ENCODE measurements around the gene DICER1. TPM values are rescaled to one million over a fixed set of nuclear protein-coding genes. Genes with fewer than 3 reads are reported as not detected.

DICER1 gene
- total and polyA plus RNA-seq, 2 donors (not counting 1 experiment from before 2014, with no cell fraction given), result 15.4 to 90.4 TPM

DNA sequence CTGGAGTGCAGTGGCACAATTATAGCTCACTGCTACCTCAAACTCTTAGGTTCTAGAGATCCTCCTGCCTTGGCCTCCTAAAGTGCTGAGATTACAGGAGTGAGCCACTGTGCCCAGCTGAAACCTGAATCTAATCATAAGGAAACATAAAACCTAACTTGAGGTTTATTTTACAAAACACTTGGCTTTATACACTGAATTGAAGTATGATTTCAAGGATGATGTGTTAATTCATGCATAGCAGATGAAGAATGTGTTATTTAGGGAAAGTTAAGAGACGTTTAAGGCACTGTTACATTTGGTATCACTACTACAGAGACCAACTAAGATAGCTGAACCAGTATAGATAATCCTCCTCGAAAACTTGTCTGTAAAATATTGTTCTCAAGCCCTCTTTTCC lies 6.4 kb downstream of the DICER1 start:
- DNase-seq (no peak), ATAC-seq (ENCODE audit: low read depth) (no peak)
- Histone ChIP-seq H4K20me1 (ENCODE audit: control insufficient read depth, insufficient read depth, low read length, poor library complexity, severe bottlenecking) (peaks cover 37% of the 10 kb centered on the region), H3K27me3 (replicated peaks in 1 of 4; ENCODE audit: control extremely low read depth in 1 of 4, control insufficient read depth in 3 of 4, insufficient read depth in 4 of 4, low read length in 3 of 4) (no peaks in the 10 kb centered on the region), H3K4me2 (replicated peaks; ENCODE audit: low read depth, low read length, poor library complexity, severe bottlenecking) (peak overlapping the region; percentile 20), H3K79me2 (ENCODE audit: control insufficient read depth, insufficient read depth, low read length) (peaks cover 100% of the 10 kb centered on the region), H2AFZ (ENCODE audit: insufficient read depth, low read depth, low read length, poor library complexity, severe bottlenecking) (no peak overlapping the region), H3K4me3 (ENCODE audit: control extremely low read depth in 1 of 5, extremely low read depth in 1 of 5, insufficient read depth in 1 of 5, low read depth in 2 of 5, low read length in 4 of 5) (no peak overlapping the region), H3K9ac (ENCODE audit: low read length) (no peak overlapping the region), H3K9me3 (ENCODE audit: control extremely low read depth in 1 of 3, control insufficient read depth in 2 of 3, insufficient read depth in 1 of 3, low read length in 2 of 3) (peaks cover 0 to 8% (median 3%) of the 10 kb centered on the region in 3 donors), H3K36me3 (replicated peaks in 1 of 2; ENCODE audit: control extremely low read depth in 1 of 2, control insufficient read depth in 1 of 2, extremely low read depth in 1 of 2, insufficient read depth in 2 of 2, low read length in 1 of 2) (peaks cover 0 to 3% of the 10 kb centered on the region in 2 experiments), H3K4me1 (ENCODE audit: control insufficient read depth in 2 of 2, insufficient read depth in 2 of 2, low read length in 2 of 2) (peaks cover 30 to 68% of the 10 kb centered on the region in 2 donors), H3K27ac (ENCODE audit: low read length in 2 of 2) (peak overlapping the region in 1 of 2 donors; percentile 13)
- peaks cover under 1% of the 10 kb centered on the region for H3K9me3 Mint-ChIP-seq (ENCODE audit: insufficient read depth)
- H3K27me3 Mint-ChIP-seq, result no peaks in the 10 kb centered on the region
- TF ChIP-seq, protein P1, sequence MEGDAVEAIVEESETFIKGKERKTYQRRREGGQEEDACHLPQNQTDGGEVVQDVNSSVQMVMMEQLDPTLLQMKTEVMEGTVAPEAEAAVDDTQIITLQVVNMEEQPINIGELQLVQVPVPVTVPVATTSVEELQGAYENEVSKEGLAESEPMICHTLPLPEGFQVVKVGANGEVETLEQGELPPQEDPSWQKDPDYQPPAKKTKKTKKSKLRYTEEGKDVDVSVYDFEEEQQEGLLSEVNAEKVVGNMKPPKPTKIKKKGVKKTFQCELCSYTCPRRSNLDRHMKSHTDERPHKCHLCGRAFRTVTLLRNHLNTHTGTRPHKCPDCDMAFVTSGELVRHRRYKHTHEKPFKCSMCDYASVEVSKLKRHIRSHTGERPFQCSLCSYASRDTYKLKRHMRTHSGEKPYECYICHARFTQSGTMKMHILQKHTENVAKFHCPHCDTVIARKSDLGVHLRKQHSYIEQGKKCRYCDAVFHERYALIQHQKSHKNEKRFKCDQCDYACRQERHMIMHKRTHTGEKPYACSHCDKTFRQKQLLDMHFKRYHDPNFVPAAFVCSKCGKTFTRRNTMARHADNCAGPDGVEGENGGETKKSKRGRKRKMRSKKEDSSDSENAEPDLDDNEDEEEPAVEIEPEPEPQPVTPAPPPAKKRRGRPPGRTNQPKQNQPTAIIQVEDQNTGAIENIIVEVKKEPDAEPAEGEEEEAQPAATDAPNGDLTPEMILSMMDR (IDR thresholded peaks at IDR 0.05), result no peak
- no peak for TF ChIP-seq EZH2 (IDR thresholded peaks at IDR 0.05; ENCODE audit: borderline replicate concordance, insufficient read depth, low read depth, low read length, poor library complexity, severe bottlenecking)
- H3K4me3 Mint-ChIP-seq, result peak overlapping the region; percentile 42
- intact Hi-C loops (cut with micrococcal nuclease), result no loop called here
- H3K27ac Mint-ChIP-seq, result peak overlapping the region; percentile 60
- POLR2A ChIA-PET, result no interaction called here
- CTCF ChIA-PET, result no interaction called here
- no CpG with 5 or more reads among the region's 2 CpGs for WGBS (ENCODE audit: insufficient coverage)
- peaks cover 87% of the 10 kb centered on the region for H3K4me1 Mint-ChIP-seq

DNA sequence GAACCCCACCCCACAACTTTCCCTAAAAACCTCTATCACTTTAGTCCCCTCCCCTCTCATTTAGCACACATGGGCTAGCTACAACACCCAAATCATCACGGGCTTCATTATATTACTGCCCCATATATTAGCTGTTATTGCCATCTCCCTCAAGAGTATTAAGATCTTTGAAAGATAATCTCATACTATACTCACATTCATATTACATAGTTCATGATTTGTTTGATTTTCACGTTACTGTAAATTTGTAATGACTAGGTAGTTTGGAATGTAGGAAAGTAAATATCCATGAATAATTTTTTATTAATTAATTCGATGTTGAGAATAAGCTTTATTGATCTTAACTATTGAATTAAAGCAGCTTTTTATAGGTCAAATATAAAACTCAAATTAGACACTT lies 7.9 kb downstream of the DICER1 start:
- Histone ChIP-seq H3K4me1 (ENCODE audit: control insufficient read depth in 2 of 2, insufficient read depth in 2 of 2, low read length in 2 of 2) (peaks cover 25 to 54% of the 10 kb centered on the region in 2 donors), H3K79me2 (ENCODE audit: control insufficient read depth, insufficient read depth, low read length) (peaks cover 100% of the 10 kb centered on the region), H3K9ac (ENCODE audit: low read length) (no peak overlapping the region), H3K27me3 (replicated peaks in 1 of 4; ENCODE audit: control extremely low read depth in 1 of 4, control insufficient read depth in 3 of 4, insufficient read depth in 4 of 4, low read length in 3 of 4) (no peaks in the 10 kb centered on the region), H4K20me1 (ENCODE audit: control insufficient read depth, insufficient read depth, low read length, poor library complexity, severe bottlenecking) (peaks cover 37% of the 10 kb centered on the region), H2AFZ (ENCODE audit: insufficient read depth, low read depth, low read length, poor library complexity, severe bottlenecking) (no peak overlapping the region), H3K4me3 (ENCODE audit: control extremely low read depth in 1 of 5, extremely low read depth in 1 of 5, insufficient read depth in 1 of 5, low read depth in 2 of 5, low read length in 4 of 5) (no peak overlapping the region), H3K4me2 (replicated peaks; ENCODE audit: low read depth, low read length, poor library complexity, severe bottlenecking) (no peak overlapping the region), H3K27ac (ENCODE audit: low read length in 2 of 2) (no peak overlapping the region), H3K36me3 (replicated peaks in 1 of 2; ENCODE audit: control extremely low read depth in 1 of 2, control insufficient read depth in 1 of 2, extremely low read depth in 1 of 2, insufficient read depth in 2 of 2, low read length in 1 of 2) (peaks cover 0 to 4% of the 10 kb centered on the region in 2 experiments), H3K9me3 (ENCODE audit: control extremely low read depth in 1 of 3, control insufficient read depth in 2 of 3, insufficient read depth in 1 of 3, low read length in 2 of 3) (peaks cover 2 to 14% (median 9%) of the 10 kb centered on the region in 3 donors)
- Mint-ChIP-seq H3K4me3 (no peak overlapping the region), H3K27ac (peak overlapping the region; percentile 29), H3K4me1 (peaks cover 81% of the 10 kb centered on the region), H3K27me3 (no peaks in the 10 kb centered on the region), H3K9me3 (ENCODE audit: insufficient read depth) (peaks cover 9% of the 10 kb centered on the region)
- ChIA-PET CTCF (no interaction called here), POLR2A (no interaction called here)
- ATAC-seq (ENCODE audit: low read depth) (no peak), DNase-seq (no peak)
- intact Hi-C loops (cut with micrococcal nuclease), result loop anchor here (10.0 kb wide), 1 partner anchor 1345 kb away; no protein-coding TSS in a partner anchor
- 83% methylated on average over 1 of the region's 3 CpGs for WGBS (ENCODE audit: insufficient coverage)
- TF ChIP-seq, protein P1 (IDR thresholded peaks at IDR 0.05), result no peak
- TF ChIP-seq EZH2 (IDR thresholded peaks at IDR 0.05; ENCODE audit: borderline replicate concordance, insufficient read depth, low read depth, low read length, poor library complexity, severe bottlenecking), result no peak

Measured in B cell (primary cell).